GM12892 (cell line): ENCODE measurements around the gene ZDHHC6.

ENCODE experiments used
- POLR2A ChIP-seq: IDR thresholded peaks from 2 replicates; pipeline ENCODE4 v1.6.1; 2011; ENCODE audit warnings: low read depth, low read length, control low read depth
- POLR2AphosphoS5 ChIP-seq: IDR thresholded peaks from 2 replicates; pipeline ENCODE4 v1.6.1; 2011; ENCODE audit warnings: low read depth, low read length, control low read depth

GRCh38 chr10:112433136-112433535 lies 13.6 kb downstream of the ZDHHC6 start:
- TF ChIP-seq POLR2A (no peak), POLR2AphosphoS5 (no peak)
